Measurements from ENCODE around the gene POLN.
"Not testable (repeated sequence)": the region's sequence is repeated elsewhere in the genome, so short reads cannot be mapped to it uniquely, and the experiment has no call there.

POLN gene

GRCh38 chr4:2042204-2042946 lies 199.5 kb downstream of the POLN start:
- DNase-seq (ENCODE audit: low read depth in 2 of 2), result no peak

GRCh38 chr4:2041239-2042130 lies 200.4 kb downstream of the POLN start:
- peak; percentile 34 to 44 for DNase-seq (ENCODE audit: low read depth in 2 of 2)

- no peak for DNase-seq (ENCODE audit: low read depth in 2 of 2)
These were observed 201.3 kb downstream of the POLN start for GRCh38 chr4:2040391-2041238.

- DNase-seq (ENCODE audit: low read depth in 2 of 2), result no peak
These were observed 205.1 kb downstream of the POLN start for GRCh38 chr4:2036866-2037265.

- no peak for DNase-seq (ENCODE audit: low read depth in 2 of 2)
These were observed 205.6 kb downstream of the POLN start for GRCh38 chr4:2036327-2036726.

GRCh38 chr4:2031161-2031560 lies 210.8 kb downstream of the POLN start:
- DNase-seq (ENCODE audit: low read depth in 2 of 2), result not testable (repeated sequence)

GRCh38 chr4:2027120-2027519 lies 214.8 kb downstream of the POLN start:
- DNase-seq (ENCODE audit: low read depth in 2 of 2), result not testable (repeated sequence)

- no peak for DNase-seq (ENCODE audit: low read depth in 2 of 2)
These were observed 216.1 kb downstream of the POLN start for GRCh38 chr4:2025817-2026216.

GRCh38 chr4:2024683-2025082 lies 217.2 kb downstream of the POLN start:
- no peak for DNase-seq (ENCODE audit: low read depth in 2 of 2)

All from fibroblast of skin of left quadriceps (primary cell).